HFF-Myc (cell line): ENCODE results near the gene ARSA.
A peak's percentile ranks its signal among the peaks of the same experiment; 100 is the strongest.

ENCODE experiments used
- DNase-seq: peaks from one replicate; pipeline ENCODE4 v3.0.0-alpha.2; 2011; ENCODE audit warnings: low read depth; ENCODE audit errors: extremely low read depth
- H3K4me3 ChIP-seq: replicated peaks from 2 replicates; pipeline ENCODE4 v1.5.1; 2011; ENCODE audit warnings: low read depth, mild to moderate bottlenecking, control low read depth, low read length
- CTCF ChIP-seq: IDR thresholded peaks from 2 replicates; pipeline ENCODE4 v1.5.1; 2012; ENCODE audit warnings: mild to moderate bottlenecking, low read depth, low read length, control low read depth; ENCODE audit errors: missing control alignments

The ARSA gene

GRCh38 chr22:50627642-50628542, at the start of gene ARSA:
Gene ARSA, minus strand, starts transcription at chr22:50628152. Its CDS starts 373 bp downstream, at chr22:50627779.
- peak; percentile 32 for TF ChIP-seq CTCF
- DNase-seq, result no peak
- peak within 1 kb of the TSS; percentile 75 for H3K4me3 ChIP-seq

GRCh38 chr22:50676661-50677492, 48.9 kb upstream of the ARSA start:
- DNase-seq, result no peak
- TF ChIP-seq CTCF, result no peak
- no peak overlapping the region for H3K4me3 ChIP-seq

- TF ChIP-seq CTCF, result no peak
- H3K4me3 ChIP-seq, result no peak overlapping the region
These were observed 48.3 kb upstream of the ARSA start for GRCh38 chr22:50676180-50676636.

DNA sequence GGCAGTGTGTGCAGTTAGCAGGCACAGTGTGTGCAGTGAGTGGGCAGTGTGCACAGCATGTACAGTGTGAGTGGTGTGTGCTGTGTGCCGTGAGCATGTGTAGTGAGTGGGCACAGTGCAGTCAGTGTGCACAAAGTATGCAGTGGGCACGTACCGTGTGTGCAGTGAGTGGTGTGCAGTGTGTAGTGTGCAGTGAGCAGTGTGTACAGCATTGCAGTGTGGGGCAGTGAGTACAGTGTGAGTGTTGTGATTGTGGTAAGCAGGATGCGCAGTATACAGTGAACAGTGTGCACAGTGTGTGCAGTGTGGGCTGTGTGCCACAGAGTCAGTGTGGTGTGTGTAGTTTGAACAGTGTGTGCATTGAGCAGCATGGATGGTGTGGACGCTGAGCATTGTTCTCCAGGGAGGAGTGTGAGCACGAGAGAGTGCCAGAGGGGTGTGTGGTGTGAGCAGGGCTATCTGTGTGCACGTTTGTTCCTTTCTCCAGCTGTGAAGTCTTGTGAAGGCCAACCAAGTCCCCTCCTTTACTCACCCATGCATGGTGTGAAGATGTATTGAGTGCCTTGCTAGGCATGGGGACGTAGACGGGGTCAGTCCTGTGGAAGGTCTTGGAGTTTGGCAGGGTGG, 47.7 kb upstream of the ARSA start:
- TF ChIP-seq CTCF, result no peak
- no peak overlapping the region for H3K4me3 ChIP-seq

More at GRCh38 chr22:50676180-50676636, 48.3 kb upstream of the ARSA start:
- DNase-seq, result no peak

DNA sequence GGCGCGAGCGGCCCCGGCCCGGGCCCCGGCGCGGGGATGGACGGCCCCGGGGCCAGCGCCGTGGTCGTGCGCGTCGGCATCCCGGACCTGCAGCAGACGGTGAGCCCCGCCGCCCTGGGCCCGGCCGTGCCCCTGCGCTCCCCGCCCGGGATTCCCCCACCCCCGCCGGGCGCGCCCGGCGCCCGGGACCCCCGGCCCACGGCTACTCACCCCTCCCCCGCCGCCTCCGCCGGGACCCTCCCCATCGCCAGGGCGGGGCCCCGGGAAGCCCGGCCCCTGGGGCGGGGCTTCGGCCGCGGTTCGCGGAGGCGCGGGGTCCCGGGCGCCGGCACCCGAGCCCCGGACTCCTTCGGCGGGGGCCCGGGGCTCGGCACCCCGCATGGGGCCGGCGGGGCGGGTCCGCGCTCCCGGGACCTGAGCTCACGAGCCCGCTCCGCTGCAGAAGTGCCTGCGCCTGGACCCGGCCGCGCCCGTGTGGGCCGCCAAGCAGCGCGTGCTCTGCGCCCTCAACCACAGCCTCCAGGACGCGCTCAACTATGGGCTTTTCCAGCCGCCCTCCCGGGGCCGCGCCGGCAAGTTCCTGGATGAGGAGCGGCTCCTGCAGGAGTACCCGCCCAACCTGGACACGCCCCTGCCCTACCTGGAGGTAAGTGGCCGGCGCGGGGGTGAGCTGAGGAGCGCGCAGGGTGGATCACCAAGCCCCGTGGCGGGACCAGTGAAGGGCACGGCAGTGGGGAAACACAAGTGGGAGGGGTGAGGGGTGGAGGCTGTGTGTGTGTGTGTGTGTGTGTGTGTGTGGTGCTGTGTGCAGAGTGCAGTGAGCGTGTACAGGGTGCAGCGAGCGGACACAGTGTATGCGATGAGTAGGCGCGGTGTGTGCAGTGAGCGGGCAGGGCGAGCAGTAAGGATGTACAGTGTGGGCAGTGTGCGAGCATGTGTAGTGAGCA, 46.9 kb upstream of the ARSA start:
- no peak for DNase-seq
- H3K4me3 ChIP-seq, result peak overlapping the region; percentile 11; the same call in 1 of the 2 replicates
- TF ChIP-seq CTCF, result no peak

More for the DNA sequence above, 47.7 kb upstream of the ARSA start:
- no peak for DNase-seq
